Esophagus muscularis mucosa (tissue), 4 donors: Measurements from ENCODE around the gene TAS2R41. TPM values are rescaled to one million over a fixed set of nuclear protein-coding genes. Genes with fewer than 3 reads are reported as not detected.

Experiments
- DNase-seq: peaks from one replicate; pipeline ENCODE4 v3.0.0-alpha.2; 2017; ENCODE audit errors: extremely low spot score
- H3K27ac ChIP-seq, 4 donors: fragments of 200-600 bp; sonication (generic); replicated peaks in 1 of 4; 1 replicate in 3 of 4; 2 replicates in 1 of 4; pipeline ENCODE4 v1.5.1; 2016 to 2019; ENCODE audit warnings: mild to moderate bottlenecking in 1 of 4
- H3K27me3 ChIP-seq, 4 donors: fragments of 200-600 bp; sonication (generic); one replicate each; pipeline versions ENCODE4 v1.5.1 to v1.6.0; 2016 to 2019
- H3K36me3 ChIP-seq, 4 donors: fragments of 200-600 bp; sonication (generic); one replicate each; pipeline ENCODE4 v1.5.1; 2016 to 2019
- H3K4me1 ChIP-seq, 4 donors: fragments of 200-600 bp; sonication (generic); one replicate each; pipeline ENCODE4 v1.5.1; 2016 to 2019
- H3K4me3 ChIP-seq, 4 donors: fragments of 200-600 bp; sonication (generic); 1 replicate in 2 of 4; 2 replicates in 2 of 4; pipeline ENCODE4 v1.5.1; 2016 to 2019; ENCODE audit warnings: mild to moderate bottlenecking in 4 of 4, moderate library complexity in 1 of 4
- H3K9me3 ChIP-seq, 4 donors: fragments of 200-600 bp; sonication (generic); 1 replicate in 3 of 4; 2 replicates in 1 of 4; pipeline ENCODE4 v1.5.1; 2016 to 2019
- EP300 ChIP-seq: sonication (generic); formaldehyde crosslinking; IDR thresholded peaks from one replicate; pipeline ENCODE4 v1.6.1; 2017; ENCODE audit warnings: antibody characterized with exemption
- POLR2A ChIP-seq: fragments of 450-650 bp; IDR thresholded peaks from one replicate; pipeline ENCODE4 v1.6.1; 2017; ENCODE audit warnings: antibody characterized with exemption, moderate library complexity, mild to moderate bottlenecking, low read depth
- POLR2AphosphoS5 ChIP-seq, 2 donors: sonication (generic); formaldehyde crosslinking; IDR thresholded peaks; one replicate each; pipeline ENCODE4 v1.6.1; 2017; ENCODE audit warnings: antibody characterized with exemption in 2 of 2
- WGBS: methylation state at CpG from one replicate; pipeline ENCODE4 v1.1.5; 2018; 5-methylcytosine and 5-hydroxymethylcytosine counted together
- intact Hi-C: fragments of 100-400 bp; cut with DNase I; formaldehyde crosslinking; loops from one replicate; pipeline ENCODE4 v1.15.1; 2023
- total RNA-seq, 4 donors: library from RNA; depleted of rRNA; stranded (reverse); fragments of >200 nt; gene quantifications; one replicate each; pipeline versions ENCODE4 v1.1.0 to v1.2.1, GENCODE V29; 2016
- TF ChIP-seq, protein P1 (sequence below), 3 experiments: fragments of 200-600 bp in 2 of 3; fragments of 450-650 bp in 1 of 3; sonication (generic) in 2 of 3; IDR thresholded peaks; one replicate each; pipeline ENCODE4 v1.5.1; 2017 to 2019; ENCODE audit warnings: antibody characterized with exemption in 3 of 3, mild to moderate bottlenecking in 2 of 3, moderate library complexity in 1 of 3

TAS2R41 gene
- total RNA-seq, 4 donors from 2014 or later: 0.66 TPM; not detected in 3

DNA sequence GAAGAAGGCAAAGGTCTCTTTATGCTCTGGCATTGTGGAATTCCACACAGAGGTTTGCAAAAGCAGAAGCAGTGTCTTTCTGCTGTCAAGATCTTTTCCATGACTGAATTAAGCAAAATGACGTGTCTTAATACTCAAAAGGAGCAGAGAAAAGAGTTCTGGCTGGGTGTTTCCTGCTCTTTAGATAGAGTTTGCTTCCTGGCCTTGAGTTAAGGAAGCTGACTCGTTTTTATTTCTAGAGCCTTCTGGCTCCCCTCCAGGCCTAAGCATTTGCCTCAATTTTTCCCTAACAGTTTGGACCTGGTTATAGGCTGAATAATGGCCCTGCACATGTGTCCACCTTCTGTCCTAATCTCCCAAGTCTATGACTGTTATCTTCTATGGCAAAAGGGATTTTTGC lies 21.6 kb downstream of the TAS2R41 start:
- no peaks in the 10 kb centered on the region for H3K9me3 ChIP-seq
- intact Hi-C loops: no loop called here
- TF ChIP-seq, protein P1, sequence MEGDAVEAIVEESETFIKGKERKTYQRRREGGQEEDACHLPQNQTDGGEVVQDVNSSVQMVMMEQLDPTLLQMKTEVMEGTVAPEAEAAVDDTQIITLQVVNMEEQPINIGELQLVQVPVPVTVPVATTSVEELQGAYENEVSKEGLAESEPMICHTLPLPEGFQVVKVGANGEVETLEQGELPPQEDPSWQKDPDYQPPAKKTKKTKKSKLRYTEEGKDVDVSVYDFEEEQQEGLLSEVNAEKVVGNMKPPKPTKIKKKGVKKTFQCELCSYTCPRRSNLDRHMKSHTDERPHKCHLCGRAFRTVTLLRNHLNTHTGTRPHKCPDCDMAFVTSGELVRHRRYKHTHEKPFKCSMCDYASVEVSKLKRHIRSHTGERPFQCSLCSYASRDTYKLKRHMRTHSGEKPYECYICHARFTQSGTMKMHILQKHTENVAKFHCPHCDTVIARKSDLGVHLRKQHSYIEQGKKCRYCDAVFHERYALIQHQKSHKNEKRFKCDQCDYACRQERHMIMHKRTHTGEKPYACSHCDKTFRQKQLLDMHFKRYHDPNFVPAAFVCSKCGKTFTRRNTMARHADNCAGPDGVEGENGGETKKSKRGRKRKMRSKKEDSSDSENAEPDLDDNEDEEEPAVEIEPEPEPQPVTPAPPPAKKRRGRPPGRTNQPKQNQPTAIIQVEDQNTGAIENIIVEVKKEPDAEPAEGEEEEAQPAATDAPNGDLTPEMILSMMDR (IDR thresholded peaks at IDR 0.05): no peak
- TF ChIP-seq EP300: no peak
- TF ChIP-seq POLR2AphosphoS5 (IDR thresholded peaks at IDR 0.05): peak; percentile 23 to 31
- TF ChIP-seq POLR2A: no peak
- WGBS: 18% methylated on average over 2 of the region's 2 CpGs
- H3K27me3 ChIP-seq: no peaks in the 10 kb centered on the region
- no peak for DNase-seq
- H3K4me3 ChIP-seq: no peak overlapping the region
- H3K27ac ChIP-seq: peak overlapping the region; percentile 54 to 69 (median 62)
- no peaks in the 10 kb centered on the region for H3K36me3 ChIP-seq
- H3K4me1 ChIP-seq: peaks cover 9 to 15% (median 10%) of the 10 kb centered on the region in 4 donors

DNA sequence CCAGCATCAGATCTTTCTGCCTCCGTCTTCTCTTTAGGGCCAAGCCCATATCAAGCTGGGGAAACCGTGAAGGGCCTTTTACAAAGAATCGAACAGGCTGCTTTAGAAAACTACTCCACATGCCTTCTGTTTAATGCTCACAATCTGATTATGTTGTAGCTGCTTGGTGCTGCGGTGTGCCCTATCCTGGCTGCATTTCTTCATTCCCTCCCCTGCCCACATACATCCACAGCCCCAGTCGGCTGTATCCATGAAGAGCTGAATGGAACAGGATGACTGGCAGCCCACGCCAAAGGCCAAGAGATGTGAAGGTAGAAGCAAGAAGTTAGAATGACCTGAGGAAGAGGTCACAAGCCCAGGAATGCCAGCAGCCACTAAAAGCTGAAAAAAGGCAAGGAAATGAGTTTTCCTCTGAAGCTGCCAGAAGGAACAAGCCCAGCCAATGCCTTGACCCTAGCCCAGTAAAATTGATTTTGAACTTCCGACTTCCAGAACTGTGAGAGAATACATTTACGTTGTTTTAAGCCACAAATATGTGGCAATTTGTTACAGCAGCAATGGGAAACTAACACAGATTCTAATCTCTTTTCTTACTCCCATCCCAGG lies 22.2 kb downstream of the TAS2R41 start:
- peak overlapping the region; percentile 54 to 69 (median 62) for H3K27ac ChIP-seq
- TF ChIP-seq POLR2AphosphoS5 (IDR thresholded peaks at IDR 0.05): peak in 1 of 2 donors; percentile 10
- no peak for TF ChIP-seq POLR2A
- H3K9me3 ChIP-seq: no peaks in the 10 kb centered on the region
- H3K36me3 ChIP-seq: no peaks in the 10 kb centered on the region
- no peaks in the 10 kb centered on the region for H3K27me3 ChIP-seq
- WGBS: 70% methylated on average over 8 of the region's 8 CpGs
- intact Hi-C loops: no loop called here
- no peak overlapping the region for H3K4me3 ChIP-seq
- DNase-seq: no peak
- H3K4me1 ChIP-seq: peaks cover 9 to 15% (median 10%) of the 10 kb centered on the region in 4 donors

DNA sequence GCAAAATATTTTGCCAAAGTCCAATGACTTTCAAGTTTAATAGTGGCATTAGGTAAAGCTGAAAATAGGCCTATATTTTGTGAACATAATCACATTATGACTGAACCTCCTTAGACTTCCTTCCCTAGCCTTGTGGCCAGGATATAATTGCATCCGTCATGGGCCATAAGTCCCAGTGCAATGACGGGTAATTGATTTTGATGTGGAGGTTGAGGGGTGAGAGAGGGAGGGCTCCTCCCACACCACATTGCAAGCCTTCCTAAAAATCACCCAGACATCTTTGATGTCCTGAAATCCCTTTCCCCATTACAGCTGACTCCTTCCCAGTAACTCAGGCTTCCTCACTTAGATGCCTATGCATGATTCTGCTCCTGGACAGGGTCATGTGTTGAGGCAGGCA lies 25.6 kb downstream of the TAS2R41 start:
- peaks cover 9 to 15% (median 10%) of the 10 kb centered on the region in 4 donors for H3K4me1 ChIP-seq
- no peak overlapping the region for H3K27ac ChIP-seq
- intact Hi-C loops: no loop called here
- no peak for DNase-seq
- 72% methylated on average over 2 of the region's 2 CpGs for WGBS
- TF ChIP-seq POLR2AphosphoS5 (IDR thresholded peaks at IDR 0.05): no peak
- TF ChIP-seq, protein P1 (IDR thresholded peaks at IDR 0.05): no peak
- TF ChIP-seq EP300: no peak
- TF ChIP-seq POLR2A: no peak
- no peaks in the 10 kb centered on the region for H3K36me3 ChIP-seq
- no peaks in the 10 kb centered on the region for H3K9me3 ChIP-seq
- no peaks in the 10 kb centered on the region for H3K27me3 ChIP-seq
- H3K4me3 ChIP-seq: no peak overlapping the region

DNA sequence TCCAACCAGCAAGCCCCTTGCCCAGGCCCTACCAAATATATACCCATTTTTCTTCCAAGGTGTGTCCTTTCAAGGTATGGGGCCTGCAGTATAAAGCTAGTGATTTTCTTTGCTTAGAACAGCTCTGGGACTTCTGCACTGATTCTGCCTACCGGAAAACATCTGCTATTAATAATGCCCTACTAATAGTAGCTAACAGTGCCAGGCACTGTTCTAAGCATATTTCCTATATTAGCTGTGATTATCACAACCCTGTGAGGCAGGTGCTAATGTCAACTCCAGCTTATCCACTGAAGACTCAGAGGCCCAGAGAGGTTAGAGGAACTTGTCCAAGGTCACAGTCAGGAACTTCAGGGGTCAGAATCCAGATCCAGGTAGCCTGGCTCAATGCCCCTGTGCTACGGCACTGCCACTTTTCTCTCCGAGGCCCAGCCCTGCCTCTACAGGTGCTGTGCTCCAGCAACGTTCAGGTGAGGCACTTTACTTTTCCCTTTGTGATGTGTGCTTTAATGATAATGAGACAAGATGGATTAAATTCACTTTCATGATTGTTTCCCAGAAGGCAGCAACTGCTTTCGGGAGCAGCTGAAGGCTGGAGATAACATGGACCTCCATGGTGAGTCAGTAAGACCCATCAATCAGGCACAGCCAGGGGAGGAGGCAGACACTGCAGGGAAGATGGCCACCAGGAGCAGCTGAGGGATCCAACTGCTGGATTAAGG lies 26.7 kb downstream of the TAS2R41 start:
- Histone ChIP-seq H3K4me3 (no peak overlapping the region), H3K36me3 (no peaks in the 10 kb centered on the region), H3K27ac (no peak overlapping the region), H3K9me3 (no peaks in the 10 kb centered on the region), H3K27me3 (no peaks in the 10 kb centered on the region), H3K4me1 (peaks cover 6 to 11% (median 6%) of the 10 kb centered on the region in 4 donors)
- no peak for DNase-seq
- intact Hi-C loops: no loop called here
- WGBS: 79% methylated on average over 5 of the region's 5 CpGs
- TF ChIP-seq POLR2AphosphoS5 (IDR thresholded peaks at IDR 0.05) (no peak), POLR2A (no peak), EP300 (no peak)
- TF ChIP-seq, protein P1 (IDR thresholded peaks at IDR 0.05): no peak

DNA sequence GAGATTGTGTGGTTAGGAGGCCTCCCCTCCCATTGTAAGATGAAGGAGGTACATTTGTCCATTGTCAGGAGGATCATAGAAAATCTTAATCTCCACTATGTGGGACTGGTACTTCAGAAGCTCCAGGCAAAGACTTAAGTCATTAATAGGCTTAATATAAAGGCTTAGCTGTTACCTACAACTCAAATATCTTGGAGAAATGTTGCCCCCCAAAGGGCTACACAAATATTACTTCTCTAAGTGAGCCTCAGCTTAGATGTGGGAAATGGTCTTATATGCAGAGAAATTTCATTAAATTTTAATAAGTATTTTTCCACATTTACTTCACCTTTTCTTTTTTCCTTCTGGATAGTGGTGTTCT lies 27.2 kb downstream of the TAS2R41 start:
- H3K27ac ChIP-seq: no peak overlapping the region
- no peaks in the 10 kb centered on the region for H3K27me3 ChIP-seq
- H3K4me1 ChIP-seq: peaks cover under 1 to 5% (median under 1%) of the 10 kb centered on the region in 4 donors
- H3K36me3 ChIP-seq: no peaks in the 10 kb centered on the region
- no peak overlapping the region for H3K4me3 ChIP-seq
- no peak for DNase-seq
- TF ChIP-seq POLR2A (no peak), EP300 (no peak), POLR2AphosphoS5 (IDR thresholded peaks at IDR 0.05) (no peak)
- TF ChIP-seq, protein P1 (IDR thresholded peaks at IDR 0.05): no peak
- intact Hi-C loops: no loop called here
- no peaks in the 10 kb centered on the region for H3K9me3 ChIP-seq
